Fibroblast of skin of right quadriceps (primary cell): ENCODE results near the gene MTCH2.

Source experiments
- DNase-seq: peaks from one replicate; pipeline ENCODE4 v3.0.0-alpha.2; 2013

Gene MTCH2

GRCh38 chr11:47631473-47631872 lies 10.9 kb downstream of the MTCH2 start:
- DNase-seq: no peak

DNA sequence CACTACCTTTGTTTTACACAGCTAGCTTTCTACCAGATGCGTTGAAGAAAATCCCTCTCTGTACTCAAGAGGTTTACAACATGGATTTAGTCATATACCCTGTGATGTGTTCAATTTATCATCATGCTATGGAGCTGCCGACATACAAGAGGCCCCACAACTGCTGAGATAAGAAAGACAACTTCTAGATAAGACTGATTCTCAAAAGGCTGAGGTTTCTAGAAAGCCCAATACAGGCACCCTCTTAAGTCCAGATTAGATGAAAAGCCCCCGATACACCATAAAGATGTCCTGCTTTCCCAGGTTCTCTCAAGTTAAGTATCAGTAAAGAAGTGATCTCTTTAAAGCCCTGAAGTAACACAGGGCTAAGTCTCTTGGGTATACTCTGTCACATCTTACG lies 14.3 kb downstream of the MTCH2 start:
- DNase-seq: no peak

- no peak for DNase-seq
These were observed 16.1 kb downstream of the MTCH2 start for GRCh38 chr11:47626234-47626633.

DNA sequence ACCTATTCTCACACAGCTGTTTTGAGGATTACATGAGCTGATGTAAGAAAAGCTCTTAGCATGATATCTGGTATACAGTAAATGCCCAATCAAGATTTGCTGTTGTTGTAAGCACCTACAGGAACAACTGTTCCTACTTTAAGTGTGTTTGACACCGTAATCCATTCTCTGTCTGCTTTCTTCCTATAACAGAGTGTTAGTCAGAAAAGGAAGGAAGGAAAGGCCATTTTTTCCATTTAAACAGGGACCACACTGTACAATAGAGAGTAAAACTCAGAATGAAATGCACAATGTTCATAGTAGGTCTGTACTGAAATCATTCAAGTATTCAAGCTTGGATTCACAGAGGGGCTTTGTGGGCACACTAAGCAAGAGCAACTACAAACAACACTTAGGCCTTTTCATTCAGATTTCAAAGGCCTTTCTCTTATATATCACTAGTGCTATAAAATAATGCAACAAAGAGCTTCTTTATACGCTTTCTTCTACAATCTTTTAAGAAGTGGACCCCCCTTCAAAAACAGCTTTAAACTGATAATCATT lies 21.5 kb downstream of the MTCH2 start:
- no peak for DNase-seq

GRCh38 chr11:47617417-47617809 lies 24.9 kb downstream of the MTCH2 start:
- DNase-seq: peak; percentile 62

DNA sequence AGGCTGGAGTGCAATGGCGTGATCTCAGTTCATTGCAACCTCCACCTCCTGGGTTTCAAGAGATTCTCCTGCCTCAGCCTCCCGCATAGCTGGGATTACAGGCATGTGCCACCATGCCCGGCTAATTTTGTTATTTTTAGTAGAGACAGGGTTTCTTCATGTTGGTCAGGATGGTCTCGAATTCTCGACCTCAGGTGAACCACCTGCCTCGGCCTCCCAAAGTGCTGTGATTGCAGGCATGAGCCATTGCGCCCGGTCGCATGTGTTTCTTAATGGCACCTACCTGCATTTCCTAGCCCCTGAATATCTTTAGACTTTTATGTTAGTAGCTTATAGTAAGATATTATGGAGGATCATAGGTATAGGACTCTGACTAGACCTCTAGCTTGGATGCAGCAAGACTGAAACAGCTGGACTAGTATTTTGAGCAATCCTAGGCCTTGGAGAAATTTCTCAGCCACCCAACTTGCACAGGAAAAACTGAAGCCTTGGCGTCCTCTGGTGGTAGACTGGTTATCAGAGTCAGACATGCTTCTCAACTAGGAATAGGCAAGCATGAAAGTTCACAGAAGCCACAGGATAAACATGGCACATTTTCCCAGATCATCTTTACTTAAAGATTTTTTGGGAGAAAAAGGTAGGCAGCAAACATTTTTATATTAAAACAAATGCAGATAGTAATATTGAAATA lies 25.5 kb downstream of the MTCH2 start:
- peak; percentile 70 for DNase-seq

- no peak for DNase-seq
These were observed 27.1 kb downstream of the MTCH2 start for GRCh38 chr11:47615249-47615648.

- no peak for DNase-seq
These were observed 31.0 kb downstream of the MTCH2 start for GRCh38 chr11:47611348-47611794.

- DNase-seq: no peak
These were observed 32.7 kb downstream of the MTCH2 start for GRCh38 chr11:47609675-47610074.

DNA sequence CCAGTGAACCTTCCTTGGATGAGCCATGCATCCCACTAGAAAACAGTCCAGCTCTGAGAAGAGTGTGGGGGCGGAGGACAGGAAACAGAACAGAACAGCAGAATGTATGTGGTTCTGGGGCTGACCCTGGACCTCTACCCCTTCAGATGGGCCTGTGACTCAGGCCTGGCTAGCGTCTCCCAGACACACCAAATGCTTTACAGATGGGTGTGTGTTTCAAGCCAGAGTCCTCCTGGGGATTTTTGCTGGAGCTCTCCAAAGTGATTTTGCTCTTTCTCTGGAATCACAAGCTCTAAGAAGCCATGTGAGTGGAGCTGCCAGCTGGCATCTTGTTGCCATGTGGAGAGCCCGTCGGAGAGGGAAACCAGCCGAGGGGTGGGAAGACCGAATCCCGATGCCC lies 35.0 kb downstream of the MTCH2 start:
- DNase-seq: peak; percentile 87

DNA sequence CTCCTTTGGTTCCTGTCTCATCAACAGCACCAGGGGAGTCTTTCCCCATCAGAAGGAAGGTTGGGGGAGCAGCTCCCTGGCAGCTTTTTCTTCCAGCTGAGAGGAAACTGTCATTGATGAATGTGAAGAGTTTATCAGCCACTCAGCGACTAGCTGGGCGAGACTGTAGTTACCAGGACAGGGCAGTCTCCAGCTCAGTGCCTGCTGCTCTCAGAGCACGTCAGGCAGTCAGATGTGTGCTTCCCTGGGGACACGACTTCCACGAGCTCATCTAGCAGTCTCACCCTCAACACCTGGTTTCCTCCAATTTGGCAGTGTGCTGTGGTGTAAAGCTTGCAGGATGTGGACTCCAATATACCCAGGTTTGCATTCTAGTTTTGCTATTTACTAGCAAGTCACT lies 35.6 kb downstream of the MTCH2 start:
- DNase-seq: no peak

- no peak for DNase-seq
These were observed 36.4 kb downstream of the MTCH2 start for GRCh38 chr11:47605921-47606320.

DNA sequence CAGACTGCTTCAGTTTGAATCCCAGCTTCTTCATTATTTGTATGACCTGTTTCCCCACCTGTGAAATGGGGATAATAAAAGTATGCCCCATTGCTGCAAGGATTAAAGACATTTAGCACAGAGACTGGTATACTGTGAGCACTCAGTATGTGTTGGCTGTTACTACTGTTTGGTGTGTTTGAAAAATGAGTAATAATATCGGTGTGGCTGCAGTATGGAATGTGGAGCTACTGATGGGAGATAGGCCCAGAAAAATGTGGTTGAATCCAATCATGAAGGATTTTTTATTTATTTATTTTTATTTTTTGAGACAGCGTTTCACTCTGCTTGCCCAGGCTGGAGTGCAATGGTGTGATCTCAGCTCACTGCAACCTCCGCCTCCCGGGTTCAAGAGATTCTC lies 39.1 kb downstream of the MTCH2 start:
- DNase-seq: peak; percentile 15

DNA sequence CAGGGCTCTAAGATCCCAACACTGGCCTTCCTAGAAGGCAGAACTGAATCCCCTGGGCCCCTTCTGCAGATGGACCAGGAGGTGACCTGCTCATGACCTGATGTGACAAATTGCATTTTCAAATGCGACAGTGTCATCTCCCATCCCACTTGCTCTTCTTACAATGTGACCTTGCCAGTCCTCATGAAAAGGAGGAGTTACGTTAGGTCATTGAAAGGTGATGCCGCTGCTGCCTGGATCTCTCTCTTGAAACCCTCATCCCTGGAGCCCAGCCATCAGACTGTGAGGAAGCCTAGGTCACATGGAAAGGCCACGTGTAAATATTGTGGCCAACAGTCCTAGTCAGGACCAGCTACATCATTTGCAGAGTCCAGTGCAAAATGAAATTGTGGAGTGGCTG lies 42.5 kb downstream of the MTCH2 start:
- DNase-seq: no peak

DNA sequence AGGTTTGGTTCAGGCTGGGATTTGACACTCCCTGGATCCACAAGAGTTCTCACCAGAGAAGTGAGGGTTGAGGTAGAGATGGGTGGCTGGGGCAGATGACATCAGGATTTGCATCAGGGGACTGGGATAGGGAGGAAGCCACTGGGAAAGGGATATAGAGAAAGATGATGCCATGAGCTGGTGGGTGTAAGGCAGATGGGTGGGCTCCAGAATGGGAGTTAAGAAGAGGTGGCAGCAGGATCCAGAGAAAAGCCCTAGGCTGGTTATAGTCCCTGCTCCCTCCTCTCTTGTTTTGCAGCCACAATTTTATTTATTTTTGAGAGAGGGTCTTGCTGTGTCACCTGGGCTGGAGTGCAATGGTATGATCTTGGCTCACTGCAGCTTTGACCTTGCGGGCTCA lies 46.4 kb downstream of the MTCH2 start:
- no peak for DNase-seq

GRCh38 chr11:47595029-47595428 lies 47.3 kb downstream of the MTCH2 start:
- DNase-seq: no peak

- no peak for DNase-seq
These were observed 48.2 kb downstream of the MTCH2 start, which contains the start of gene C1QTNF4 for GRCh38 chr11:47593934-47594855. Gene C1QTNF4 (minus strand): TSS chr11:47594411. CDS start chr11:47590810, 3,601 bp downstream.

- no peak for DNase-seq
These were observed 48.8 kb downstream of the MTCH2 start for GRCh38 chr11:47593492-47593933.

DNA sequence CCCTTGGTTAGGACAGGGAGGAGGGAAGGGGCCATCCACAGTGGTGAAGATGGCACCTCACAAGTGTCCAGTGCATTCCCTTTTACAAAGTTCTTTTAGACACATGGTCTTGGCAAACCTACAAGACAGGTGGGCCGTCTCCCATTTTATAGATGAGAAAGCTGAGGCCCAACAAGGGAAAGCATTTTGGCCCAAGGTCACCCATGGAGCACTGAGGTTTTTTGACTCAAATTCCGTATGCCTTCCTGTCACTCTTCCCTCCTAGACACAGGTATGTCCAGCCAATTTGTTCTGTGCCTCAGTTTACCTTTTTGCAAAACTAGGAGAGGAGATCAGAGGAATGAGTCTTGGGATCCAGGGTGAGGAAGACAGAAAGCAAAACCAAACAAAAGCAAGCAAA lies 49.4 kb downstream of the MTCH2 start:
- DNase-seq: no peak

- no peak for DNase-seq
These were observed 50.1 kb downstream of the MTCH2 start for GRCh38 chr11:47592251-47592650.

GRCh38 chr11:47591764-47592163 lies 50.6 kb downstream of the MTCH2 start:
- DNase-seq: no peak

- DNase-seq: peak; percentile 53
These were observed 52.1 kb downstream of the MTCH2 start for GRCh38 chr11:47589977-47590861.

DNA sequence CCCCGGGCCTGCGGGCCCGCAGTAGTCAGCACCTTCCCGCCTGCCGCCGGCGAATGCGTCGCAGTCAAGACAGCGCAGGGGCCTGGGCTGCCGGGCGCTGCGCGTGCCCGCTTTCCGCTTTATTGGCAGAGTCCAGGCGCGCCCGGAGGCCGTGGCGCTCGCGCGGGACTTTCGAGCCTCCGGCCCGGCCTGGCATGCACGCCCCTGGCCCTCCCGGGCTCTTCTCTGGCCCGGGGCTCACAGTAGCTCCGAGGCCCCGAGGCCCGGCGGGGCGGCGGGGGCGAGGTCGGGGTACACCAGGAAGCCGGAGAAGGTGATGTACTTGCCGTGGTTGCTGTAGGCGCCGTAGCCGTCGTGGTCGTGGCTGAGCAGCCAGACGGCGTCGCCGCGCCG lies 52.8 kb downstream of the MTCH2 start:
- no peak for DNase-seq
